Activated CD4-positive, CD25-positive, alpha-beta regulatory T cell treated with anti-CD3 and anti-CD28 coated beads, Interleukin-2, amount 50 U/mL, for 16 hours (primary cell): ENCODE results near the gene GPC6.
"Not testable (repeated sequence)": the region's sequence is repeated elsewhere in the genome, so short reads cannot be mapped to it uniquely, and the experiment has no call there.

ENCODE experiments used
- DNase-seq: peaks from one replicate; pipeline ENCODE4 v3.0.0-alpha.2; 2020; ENCODE audit warnings: low read depth, low spot score

GPC6 gene

GRCh38 chr13:94280845-94281244 is 1054.2 kb downstream of the GPC6 start:
- DNase-seq: no peak

GRCh38 chr13:94286581-94286980 is 1060.0 kb downstream of the GPC6 start:
- DNase-seq: no peak

GRCh38 chr13:94291631-94292322 is 1065.2 kb downstream of the GPC6 start:
- no peak for DNase-seq

DNA sequence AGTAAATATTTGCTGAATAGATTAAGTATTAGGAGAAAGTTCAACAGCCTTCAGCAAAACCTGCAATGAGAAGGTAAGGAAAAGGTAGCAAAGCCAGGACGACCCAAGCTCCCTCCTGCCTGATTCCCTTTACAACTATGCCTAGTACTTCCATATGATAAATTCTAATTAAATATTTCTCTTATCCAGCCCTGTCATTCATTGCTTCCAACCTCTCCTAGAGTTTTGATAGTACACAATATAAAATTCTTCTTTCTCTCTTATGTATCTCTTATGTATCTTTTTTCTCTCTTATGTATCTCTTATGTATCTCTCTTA is 1065.7 kb downstream of the GPC6 start:
- no peak for DNase-seq

DNA sequence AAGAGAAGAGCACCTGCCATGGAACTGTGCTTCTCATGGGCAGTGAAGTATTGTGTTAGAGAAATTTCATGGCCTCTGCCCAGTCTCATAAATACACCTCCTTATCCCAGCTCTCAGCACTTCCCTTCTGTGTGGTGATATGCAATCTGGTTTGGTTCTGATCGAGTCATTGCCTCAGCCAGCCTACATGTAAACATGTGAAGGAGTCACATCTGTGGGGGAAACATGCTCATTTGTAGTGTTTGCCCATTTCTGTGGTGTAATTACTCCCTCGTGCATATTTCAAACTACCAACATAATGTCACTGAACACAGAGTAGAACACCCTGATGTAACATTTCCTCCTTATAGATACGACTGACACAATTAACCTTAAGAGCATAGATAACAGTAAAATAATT is 1069.9 kb downstream of the GPC6 start:
- DNase-seq: no peak

- DNase-seq: no peak
Observed at GRCh38 chr13:94298346-94298745, 1071.7 kb downstream of the GPC6 start.

DNA sequence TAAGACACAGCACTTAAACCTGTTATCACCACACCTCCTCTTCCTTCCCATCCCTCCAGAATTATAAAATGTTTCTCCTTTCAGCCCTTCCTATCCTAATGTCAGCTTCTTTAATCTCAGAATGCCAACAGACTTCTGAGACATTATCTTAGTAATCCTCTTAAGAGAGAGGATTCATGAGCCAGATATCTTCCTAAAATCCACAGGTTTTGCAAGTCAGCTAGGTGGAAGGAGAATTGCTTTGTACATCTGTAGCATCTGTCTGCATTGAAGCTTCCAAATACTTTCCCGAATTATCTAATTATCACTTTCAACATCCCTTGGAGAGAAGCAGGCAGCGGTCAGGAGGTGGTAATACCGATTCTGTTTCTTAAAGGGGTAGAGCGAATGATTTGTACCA is 1073.8 kb downstream of the GPC6 start:
- DNase-seq: no peak

GRCh38 chr13:94301487-94301886 is 1074.9 kb downstream of the GPC6 start:
- no peak for DNase-seq

DNA sequence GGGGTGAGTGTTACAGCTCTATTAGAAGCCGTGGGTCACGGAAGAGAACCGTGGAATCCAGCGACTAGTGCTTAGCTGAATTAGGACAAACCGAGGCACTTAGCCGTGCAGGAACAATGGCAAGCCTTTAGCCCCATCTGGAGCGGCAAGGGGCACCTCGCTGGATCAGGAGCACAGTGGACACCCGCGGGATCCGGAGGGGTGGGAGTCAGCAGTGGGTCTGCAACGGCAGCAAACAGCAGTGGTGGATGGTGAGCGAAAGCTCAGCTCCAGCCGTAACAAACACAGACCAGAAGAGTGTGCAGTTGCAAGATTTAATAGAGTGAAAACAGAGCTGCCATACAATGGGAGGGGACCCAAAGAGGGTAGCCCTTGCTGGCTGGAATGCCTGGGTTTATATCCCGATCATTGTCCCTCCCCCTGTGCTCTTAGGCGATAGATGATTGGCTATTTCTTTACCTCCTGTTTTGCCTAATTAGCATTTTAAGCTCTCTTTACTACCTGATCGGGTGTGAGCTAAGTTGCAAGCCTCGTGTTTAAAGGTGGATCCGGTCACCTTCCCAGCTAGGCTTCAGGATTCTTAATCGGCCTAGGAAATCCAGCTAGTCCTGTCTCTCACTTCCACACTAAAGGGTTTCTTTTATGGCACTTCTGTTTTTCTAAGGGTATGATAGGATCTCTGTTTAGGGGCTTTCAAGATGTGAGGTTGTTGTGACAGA is 1076.4 kb downstream of the GPC6 start:
- DNase-seq: not testable (repeated sequence)

DNA sequence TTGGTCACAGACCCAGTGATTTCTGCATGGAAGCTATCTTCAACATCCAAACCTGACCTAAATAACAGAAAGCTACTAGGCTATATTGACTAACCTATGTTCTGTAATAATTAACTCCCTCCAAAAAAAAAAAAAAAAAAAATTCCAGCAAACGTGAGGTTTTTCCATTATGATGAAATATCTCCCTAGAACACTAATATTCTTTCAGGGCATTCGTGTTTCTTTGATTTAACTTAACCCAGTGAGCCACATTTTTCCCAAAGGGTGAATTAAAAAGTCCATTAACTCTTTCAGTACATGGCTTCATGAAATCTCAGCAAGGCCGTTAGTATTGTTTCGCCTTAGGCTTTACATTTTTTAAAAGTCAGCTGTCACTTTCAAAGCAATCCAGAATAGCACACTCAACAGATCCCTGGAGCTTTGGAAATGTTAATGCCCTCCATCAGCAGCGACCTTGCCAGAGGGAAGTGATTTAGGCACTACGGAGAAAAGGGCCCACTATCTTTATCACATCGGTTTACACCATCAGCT is 1077.1 kb downstream of the GPC6 start:
- DNase-seq: no peak

GRCh38 chr13:94305033-94305432 is 1078.4 kb downstream of the GPC6 start:
- DNase-seq: no peak

GRCh38 chr13:94305463-94305862 is 1078.9 kb downstream of the GPC6 start:
- no peak for DNase-seq

- DNase-seq: no peak
Observed at GRCh38 chr13:94305934-94306333, 1079.3 kb downstream of the GPC6 start.

- no peak for DNase-seq
Observed at GRCh38 chr13:94308832-94309231, 1082.2 kb downstream of the GPC6 start.

DNA sequence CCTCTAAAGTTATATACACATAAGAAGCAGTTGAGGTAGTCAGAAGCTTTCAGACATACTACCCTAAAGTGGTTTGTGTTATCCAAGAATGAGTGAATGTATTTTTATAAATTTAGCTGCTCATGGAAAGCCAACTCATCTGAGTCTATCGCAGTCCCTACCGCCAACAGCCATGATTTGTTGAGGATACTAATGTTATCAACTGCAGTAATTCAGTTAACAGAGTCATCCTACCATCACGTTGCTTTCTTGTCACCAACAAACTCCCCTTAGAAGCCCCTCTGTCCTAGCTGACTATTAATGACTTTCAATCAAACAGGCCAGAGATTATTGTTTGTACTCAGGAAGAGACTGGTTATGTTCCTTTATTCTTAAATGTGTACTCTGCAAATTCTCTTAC is 1083.0 kb downstream of the GPC6 start:
- DNase-seq: no peak

DNA sequence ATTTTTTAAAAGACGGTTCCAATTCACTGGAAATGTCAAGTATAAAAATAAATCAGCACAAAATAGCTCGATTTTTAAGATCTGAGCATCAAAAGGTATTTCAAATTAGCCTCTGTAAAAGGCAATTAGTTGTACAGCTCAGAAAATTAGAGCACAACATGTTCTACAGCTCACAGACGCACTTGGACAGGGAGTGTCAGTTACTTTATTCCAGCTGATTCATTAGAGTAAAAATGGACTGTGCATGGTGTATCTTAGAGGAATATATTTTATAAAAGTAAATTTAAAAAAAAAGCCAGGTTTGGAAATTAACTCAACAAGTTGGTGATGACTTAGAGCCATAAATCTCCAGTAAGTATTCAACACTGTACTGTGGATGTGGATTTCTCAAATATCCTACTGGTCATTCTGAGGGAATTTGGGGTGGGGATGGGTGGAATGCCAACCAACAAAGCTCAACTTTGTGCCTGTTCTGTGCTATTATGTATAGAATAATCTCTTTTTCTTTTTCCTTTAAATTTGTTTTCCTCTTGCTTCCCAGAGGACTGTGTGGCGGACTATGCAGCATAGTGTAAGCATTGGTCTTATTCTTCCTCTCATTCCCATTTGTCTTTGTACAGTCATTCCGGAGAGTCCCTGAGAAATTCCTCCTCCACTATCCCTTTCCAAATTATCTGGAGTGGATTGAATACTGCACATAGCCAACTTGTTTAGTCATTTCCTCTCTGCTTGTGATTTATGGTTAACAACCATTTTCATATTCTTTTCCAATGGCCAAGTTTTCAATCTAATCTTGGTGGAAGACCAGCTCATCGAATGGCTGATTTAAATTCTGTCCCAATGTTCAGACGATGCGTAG is 1083.6 kb downstream of the GPC6 start:
- DNase-seq: no peak

DNA sequence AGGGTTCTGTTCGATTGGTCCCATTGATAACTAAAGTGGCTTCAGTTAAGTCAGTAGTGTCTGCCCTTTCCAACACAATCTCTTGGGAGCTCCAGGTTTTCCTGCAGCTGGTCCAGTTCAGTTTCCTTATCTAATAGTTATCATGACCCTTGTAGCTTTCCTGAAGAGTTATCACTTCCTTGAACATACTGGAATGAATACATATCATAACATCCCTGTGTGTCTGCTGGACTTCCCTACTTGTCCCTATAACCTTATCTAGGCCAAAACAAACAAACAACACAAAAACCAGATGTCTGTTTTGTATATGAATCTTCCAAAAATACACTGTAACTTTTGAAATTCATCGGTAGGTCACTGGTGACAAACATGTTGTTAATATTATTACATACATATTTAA is 1085.3 kb downstream of the GPC6 start:
- no peak for DNase-seq

DNA sequence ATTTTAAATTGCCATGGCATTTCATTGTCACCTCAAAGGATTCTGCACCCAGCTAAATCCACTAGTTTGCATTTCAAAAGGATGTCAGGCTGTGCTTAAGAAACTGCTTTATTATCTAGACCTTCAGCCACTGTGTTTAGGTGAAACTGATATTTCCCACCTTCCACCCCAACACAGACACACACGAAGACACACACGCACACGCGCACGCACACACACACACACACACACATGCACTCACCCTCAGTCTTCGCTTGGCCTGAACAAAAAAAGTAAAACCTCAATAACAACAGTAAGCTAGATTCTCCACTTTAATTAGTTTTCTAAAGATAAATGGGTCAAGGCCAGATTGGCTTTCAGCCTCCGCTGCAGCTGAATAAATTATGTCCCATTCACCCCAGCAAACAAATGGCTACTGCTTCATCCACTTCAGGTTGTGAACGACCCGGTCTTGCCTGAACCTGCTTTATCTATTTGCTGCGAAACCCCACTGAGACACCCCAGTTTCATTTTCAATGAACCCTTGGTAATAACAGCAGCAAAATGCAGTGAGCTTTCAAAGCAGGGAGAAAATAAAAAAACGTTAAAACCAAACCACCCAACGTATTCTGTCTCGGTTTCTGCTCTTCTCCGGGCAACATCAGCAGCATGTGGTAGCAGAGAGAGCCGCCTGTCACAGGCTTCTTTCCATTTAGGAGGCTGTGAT is 1086.1 kb downstream of the GPC6 start:
- DNase-seq: no peak

DNA sequence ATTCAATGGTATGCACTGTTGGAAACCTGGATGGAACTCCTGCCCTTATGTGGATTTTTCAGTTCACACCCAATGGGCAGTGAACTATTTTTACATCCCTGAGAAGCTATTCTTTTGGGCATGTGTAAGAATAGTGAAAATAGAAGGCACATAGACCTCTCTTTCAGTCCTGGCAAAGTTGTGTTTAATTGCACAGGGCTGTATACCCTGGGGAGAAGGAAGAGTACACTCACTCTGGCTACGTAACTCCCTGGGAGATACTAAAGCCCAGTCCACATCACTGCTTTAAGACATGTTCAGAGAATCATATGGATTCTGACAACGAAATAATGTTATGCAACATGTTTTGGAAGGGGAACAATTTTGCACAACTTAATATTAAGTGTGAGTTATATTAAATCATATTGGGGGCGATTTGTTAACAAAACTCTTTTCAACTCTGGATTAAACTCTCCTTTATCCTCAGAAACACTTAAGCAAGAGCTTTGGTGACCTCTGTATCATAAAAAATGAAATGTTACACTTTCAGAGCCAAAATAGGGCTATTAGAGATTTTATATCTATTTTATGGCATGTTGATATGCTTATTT is 1086.8 kb downstream of the GPC6 start:
- no peak for DNase-seq

GRCh38 chr13:94313926-94314325 is 1087.3 kb downstream of the GPC6 start:
- DNase-seq: no peak

DNA sequence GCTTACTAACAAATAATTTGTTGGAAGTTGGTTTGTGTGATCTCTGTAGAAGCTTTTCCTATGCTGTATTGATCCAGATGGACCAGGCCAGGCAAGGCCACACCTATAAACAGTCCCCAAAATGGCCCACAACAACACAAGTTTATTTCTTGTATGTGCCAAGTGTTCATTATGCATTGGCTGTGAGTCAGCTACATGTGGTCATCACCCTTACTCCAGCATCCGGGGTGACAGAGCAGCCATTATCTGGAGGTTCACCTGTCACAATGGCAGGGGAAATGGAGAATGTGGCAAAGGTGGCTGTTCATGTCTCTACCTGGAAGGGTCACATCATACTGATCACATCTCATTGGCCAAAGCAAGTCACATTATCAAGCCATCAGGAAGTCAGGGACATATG is 1088.6 kb downstream of the GPC6 start:
- DNase-seq: no peak
